GM12801 (cell line): ENCODE measurements around the gene PDE7B.

Experiments used
- TF ChIP-seq, protein P1 (sequence below): IDR thresholded peaks from one replicate; pipeline ENCODE4 v1.5.1; 2011; ENCODE audit warnings: control low read depth; ENCODE audit not compliant: insufficient read length; ENCODE audit errors: extremely low read depth

Gene PDE7B

DNA sequence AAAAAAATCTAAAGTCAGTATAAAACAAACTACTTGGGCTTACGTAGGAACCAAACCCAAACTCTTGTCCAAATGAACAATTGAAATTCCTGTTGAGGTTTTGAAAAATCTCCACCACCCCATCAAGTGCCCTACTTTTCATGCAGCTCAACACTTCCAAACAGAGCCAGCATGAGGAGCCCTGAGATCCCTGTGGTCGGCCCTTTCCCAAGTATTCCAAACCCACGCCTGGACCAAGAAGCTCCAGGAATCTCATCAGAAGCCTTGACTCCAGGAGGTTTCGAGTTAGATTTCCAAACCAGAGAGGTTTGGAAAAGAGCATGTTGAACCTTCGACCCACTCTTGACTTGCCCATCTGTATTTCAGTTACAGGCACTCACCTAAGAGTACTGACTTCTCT lies 219.3 kb downstream of the PDE7B start:
- TF ChIP-seq, protein P1, sequence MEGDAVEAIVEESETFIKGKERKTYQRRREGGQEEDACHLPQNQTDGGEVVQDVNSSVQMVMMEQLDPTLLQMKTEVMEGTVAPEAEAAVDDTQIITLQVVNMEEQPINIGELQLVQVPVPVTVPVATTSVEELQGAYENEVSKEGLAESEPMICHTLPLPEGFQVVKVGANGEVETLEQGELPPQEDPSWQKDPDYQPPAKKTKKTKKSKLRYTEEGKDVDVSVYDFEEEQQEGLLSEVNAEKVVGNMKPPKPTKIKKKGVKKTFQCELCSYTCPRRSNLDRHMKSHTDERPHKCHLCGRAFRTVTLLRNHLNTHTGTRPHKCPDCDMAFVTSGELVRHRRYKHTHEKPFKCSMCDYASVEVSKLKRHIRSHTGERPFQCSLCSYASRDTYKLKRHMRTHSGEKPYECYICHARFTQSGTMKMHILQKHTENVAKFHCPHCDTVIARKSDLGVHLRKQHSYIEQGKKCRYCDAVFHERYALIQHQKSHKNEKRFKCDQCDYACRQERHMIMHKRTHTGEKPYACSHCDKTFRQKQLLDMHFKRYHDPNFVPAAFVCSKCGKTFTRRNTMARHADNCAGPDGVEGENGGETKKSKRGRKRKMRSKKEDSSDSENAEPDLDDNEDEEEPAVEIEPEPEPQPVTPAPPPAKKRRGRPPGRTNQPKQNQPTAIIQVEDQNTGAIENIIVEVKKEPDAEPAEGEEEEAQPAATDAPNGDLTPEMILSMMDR, result no peak

DNA sequence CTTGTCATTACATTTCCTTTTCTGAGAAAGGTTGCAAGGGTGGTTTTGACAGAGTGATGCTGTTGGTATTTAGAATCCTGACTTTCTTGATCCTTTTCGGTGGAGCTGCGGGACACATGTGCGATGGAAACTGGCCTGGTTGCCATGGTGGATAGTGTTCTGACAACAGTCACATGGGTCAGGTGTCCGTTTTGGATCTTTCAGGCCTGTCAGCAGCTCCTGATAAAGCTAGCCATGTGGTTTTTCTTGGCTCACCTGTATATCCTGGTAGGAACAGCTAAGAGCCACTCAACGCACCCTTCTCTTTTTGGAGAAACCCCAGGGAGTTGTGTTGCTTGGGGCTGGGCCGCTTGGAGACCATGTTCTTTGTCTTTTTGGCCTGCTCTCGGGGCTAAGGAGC lies 221.2 kb downstream of the PDE7B start:
- TF ChIP-seq, protein P1, result no peak

DNA sequence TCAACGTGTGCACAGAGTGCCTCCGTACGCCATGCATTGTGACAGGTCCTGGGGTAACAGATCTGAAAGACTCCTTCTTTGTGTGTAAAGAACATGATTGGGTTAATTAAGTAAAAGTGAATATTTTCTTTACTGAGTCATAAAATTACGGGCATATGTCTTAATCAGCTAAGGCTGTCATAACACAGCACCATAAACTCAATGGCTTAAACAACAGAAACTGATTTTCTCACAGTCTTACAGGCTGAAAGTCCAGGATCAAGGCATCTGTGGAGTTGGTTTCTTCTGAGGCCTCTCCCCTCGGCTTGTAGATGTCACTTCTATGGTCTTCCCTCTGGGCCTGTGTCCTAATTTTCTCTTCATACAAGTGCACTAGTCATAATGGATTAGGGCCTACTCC lies 221.7 kb downstream of the PDE7B start:
- TF ChIP-seq, protein P1, result no peak

DNA sequence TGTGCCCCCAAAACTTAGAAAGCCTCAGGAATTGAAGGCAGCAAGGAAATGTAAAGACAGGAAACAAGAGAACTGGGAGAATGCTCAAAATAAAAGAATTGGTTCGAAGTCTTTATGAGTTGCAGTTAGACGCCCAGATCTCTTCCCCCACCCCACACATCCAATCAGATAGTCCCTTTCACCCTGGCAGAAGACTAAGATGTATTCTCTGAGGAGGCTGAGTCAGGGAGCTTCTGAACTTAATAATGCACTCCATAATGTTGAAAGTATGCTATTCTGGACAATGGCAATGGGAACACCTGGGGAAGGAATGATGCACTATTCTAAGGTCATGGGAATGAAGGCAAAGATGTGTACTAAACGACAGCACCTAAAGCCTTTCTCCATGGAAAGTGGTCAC lies 225.0 kb downstream of the PDE7B start:
- TF ChIP-seq, protein P1, result no peak

DNA sequence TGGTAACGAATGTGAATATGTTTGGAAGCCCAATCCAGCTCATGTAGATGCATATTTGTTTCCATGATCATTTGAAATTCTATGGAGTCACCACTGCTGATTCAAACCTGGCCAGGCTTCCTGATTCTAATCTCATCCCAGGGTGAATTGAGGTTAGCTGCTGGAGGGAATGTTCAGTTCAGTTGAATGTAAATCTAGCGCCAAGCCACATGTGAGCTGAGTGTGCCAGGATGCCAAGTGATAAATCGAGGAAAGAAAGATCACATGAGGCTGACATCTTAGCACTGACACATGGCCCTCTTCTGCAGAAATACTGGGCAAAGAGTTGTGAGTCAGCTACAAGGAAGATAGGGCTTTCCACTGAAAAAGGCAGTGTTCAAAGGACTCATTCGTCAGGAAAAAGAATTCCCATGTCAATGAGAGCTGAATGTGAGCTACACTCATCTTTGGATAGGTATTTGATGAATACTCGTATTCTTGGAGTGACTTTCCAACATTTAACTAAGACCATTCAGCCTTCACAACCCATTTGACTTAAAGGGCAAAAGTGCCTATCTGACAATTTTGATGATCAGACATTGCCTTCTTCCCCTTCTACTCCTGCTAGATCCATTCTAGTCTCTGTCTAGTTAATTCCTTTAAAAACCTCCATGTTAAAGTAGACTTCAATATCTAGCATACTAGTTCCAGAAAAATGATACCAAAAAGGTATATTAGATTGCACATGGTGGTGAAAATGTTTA lies 226.5 kb downstream of the PDE7B start:
- TF ChIP-seq, protein P1, result no peak

DNA sequence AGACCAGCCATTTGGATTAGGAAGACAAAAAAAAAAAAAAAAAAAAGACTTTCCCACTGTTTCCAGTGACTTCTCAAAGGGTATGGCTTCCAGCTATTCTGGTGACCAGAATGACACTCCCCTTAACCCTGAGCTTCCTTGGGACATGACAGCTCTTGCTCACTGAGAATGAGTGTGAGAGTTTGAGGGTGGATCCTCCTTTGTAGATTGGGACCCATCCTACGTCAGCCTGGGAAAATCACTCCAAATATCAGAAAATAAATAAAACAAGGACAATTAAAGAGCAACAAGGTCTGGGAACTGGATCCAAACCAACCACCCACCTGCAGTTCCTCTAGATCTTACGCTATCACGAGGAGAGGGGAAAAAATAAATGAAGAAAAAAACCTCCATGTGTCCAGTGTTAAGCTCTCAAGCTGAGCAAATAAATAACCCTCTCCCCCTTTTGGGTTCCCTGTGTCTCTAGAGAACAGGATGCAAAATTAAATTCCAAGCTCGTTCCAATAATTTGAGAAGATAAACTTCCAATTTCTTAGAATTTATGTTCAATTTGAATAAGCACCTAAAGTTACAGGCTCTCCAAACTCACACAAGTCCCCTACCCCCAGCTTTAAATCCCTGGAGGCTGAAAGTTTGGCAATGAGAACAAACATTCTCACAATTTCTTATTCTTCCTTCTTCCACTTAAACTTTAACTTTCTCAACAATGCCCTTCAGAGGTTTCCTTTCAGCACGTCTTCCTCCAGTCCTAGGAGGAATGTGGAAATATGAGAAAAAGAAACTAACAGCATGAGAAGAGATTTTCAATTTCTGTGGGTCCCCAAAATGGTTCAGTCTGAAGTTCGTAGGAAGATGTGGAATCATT lies 228.4 kb downstream of the PDE7B start:
- TF ChIP-seq, protein P1, result no peak

DNA sequence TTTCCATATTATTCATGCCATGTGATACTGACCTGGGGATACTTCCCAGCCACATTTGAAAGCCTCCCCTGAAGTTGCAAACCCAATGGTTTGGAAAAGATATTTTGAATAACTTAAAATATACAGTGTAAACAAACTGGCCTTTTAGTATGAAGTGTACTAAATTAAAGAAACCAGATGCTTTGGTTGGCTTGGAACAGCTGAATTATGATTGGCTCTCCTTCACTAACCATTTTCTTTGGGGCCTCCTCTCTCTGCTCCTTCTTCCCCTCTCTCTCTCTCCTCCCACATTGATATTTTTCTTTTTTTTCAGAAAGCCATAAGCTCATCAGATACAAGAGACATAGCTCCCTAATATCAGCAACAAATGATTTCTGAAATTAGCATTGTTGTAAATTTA lies 232.0 kb downstream of the PDE7B start:
- TF ChIP-seq, protein P1, result no peak
